ENCODE measurements around the gene MAP2K7. TPM values are rescaled to one million over a fixed set of nuclear protein-coding genes. Genes with fewer than 3 reads are reported as not detected.

Gene MAP2K7
- total and polyA plus RNA-seq, 11 donors: 11.6 to 35.5 (median 23.5) TPM

DNA sequence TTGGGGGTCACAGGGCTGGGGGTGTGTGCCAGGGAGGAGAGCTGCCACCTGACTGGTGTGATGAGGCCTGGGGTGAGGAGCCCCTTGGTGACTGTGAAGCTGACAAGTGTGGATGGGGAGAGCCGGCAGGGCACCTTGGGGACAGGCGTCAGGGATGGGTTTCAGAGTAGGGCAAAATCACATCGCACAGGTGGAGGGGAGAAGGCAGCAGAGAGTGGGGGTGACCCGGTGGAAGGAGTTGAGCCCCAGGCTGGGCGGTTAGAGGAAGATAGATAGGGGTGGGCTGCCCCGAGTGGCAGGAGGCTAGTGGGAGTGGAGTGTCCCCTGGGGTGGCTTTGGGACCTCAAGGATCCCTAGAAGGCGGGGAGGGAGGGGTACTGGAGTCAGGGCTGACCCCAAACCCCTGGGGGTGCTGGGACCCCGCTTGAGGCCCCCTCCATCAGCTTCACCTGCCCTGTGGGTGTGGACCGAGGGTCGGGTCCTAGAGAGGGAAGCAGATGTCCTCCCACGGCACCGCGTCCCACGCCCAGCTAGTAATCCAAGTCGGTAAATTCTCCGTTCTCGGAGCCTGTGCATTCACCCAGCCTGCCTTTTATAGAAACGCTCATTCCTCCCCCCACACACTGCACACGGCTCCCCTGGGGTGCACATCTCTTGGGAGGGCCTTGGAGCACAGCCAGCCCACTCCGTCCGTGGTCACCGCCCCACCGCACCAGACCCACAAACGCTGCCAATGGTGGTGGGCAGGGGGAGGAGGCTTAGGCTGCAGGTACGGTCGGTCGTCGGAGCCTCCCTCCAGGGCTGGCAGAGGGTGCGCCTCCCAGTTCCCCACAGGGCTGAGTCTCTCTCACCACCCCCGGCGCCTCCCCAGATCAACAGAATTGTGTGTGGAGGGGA lies 19.9 kb downstream of the MAP2K7 start:
- Histone ChIP-seq H3K36me3 (peaks cover 0 to 28% (median 14%) of the 10 kb centered on the region in 9 donors), H3K27ac (peak overlapping the region in 1 of 12 donors; percentile 96), H3K4me1 (peaks cover 8 to 67% (median 43%) of the 10 kb centered on the region in 12 donors), H3K9me3 (no peaks in the 10 kb centered on the region), H3K4me3 (no peak overlapping the region), H3K27me3 (peaks cover 0 to 9% (median 5%) of the 10 kb centered on the region in 9 donors)
- no peak for TF ChIP-seq POLR2A (IDR thresholded peaks at IDR 0.05)
- TF ChIP-seq, protein P1, sequence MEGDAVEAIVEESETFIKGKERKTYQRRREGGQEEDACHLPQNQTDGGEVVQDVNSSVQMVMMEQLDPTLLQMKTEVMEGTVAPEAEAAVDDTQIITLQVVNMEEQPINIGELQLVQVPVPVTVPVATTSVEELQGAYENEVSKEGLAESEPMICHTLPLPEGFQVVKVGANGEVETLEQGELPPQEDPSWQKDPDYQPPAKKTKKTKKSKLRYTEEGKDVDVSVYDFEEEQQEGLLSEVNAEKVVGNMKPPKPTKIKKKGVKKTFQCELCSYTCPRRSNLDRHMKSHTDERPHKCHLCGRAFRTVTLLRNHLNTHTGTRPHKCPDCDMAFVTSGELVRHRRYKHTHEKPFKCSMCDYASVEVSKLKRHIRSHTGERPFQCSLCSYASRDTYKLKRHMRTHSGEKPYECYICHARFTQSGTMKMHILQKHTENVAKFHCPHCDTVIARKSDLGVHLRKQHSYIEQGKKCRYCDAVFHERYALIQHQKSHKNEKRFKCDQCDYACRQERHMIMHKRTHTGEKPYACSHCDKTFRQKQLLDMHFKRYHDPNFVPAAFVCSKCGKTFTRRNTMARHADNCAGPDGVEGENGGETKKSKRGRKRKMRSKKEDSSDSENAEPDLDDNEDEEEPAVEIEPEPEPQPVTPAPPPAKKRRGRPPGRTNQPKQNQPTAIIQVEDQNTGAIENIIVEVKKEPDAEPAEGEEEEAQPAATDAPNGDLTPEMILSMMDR (IDR thresholded peaks at IDR 0.05): no peak
- WGBS, 4 donors: 77 to 84% (median 82%) methylated on average over 20 to 31 of the region's 31 CpGs
- ATAC-seq (no peak), DNase-seq (no peak)
- intact Hi-C loops (cut with DNase I): loop anchor here in 6 of 10 donors (2.0 to 5.0 kb wide), 4 partner anchors 66 to 71 kb away; no protein-coding TSS in a partner anchor

DNA sequence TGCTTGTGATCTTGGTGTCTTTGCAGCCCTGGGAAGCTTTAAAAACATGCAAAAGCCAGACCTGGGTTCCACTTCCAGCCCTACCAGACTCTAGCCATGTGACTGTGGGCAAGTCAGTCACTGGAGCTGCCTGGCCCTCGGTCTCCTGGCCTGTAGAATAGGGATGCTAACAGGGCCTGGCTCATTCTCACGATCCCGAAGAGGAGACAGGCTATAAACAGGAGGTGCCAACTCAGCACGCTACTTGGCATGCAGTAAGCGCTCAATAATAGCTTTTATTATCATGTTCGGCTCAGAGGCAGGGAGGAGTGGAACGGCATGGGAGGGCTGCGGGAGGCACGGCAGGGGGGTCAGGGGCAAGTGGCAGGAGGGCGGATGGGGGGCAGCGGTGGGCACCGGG lies 20.6 kb downstream of the MAP2K7 start:
- DNase-seq: no peak
- Histone ChIP-seq H3K4me3 (no peak overlapping the region), H3K27me3 (peaks cover 0 to 2% (median under 1%) of the 10 kb centered on the region in 9 donors), H3K9me3 (no peaks in the 10 kb centered on the region), H3K4me1 (peaks cover 8 to 66% (median 43%) of the 10 kb centered on the region in 12 donors), H3K27ac (peak overlapping the region in 1 of 12 donors; percentile 96), H3K36me3 (peaks cover 0 to 28% (median 14%) of the 10 kb centered on the region in 9 donors)
- intact Hi-C loops (cut with DNase I): loop anchor here in 6 of 10 donors (2.0 to 5.0 kb wide), 4 partner anchors 67 to 72 kb away; no protein-coding TSS in a partner anchor
- no peak for TF ChIP-seq POLR2A (IDR thresholded peaks at IDR 0.05)
- TF ChIP-seq, protein P1 (IDR thresholded peaks at IDR 0.05): no peak
- 73 to 84% (median 78%) methylated on average over 8 to 12 of the region's 12 CpGs for WGBS, 4 donors
- ATAC-seq: no peak

DNA sequence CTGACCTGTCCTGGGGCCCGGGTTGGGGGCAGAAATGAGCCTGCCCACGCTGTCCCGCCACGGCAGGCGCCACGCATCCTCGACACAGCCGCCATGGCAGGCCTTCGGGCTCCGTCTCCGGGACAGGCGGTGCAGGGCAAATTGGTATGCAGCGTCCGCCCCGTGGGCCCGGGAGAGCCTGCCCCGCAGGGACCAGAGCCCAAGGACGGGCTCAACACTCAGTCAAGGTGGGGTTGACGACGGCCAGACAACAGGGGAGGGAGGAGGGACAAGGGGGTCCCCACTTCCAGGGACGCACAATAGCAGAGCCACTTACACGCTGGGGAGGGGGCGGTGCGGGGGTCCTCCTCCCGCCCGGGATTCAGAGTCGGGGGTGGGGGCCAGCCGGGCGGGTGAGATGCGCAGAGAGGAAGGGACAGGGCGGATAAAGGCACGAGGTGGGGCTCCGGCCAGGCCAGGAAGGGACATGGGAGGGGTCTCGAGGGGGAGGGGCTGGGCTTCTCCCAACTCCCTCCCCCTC lies 21.0 kb downstream of the MAP2K7 start:
- 33 to 41% (median 40%) methylated on average over 14 to 34 of the region's 34 CpGs for WGBS, 4 donors
- no peak for TF ChIP-seq POLR2A (IDR thresholded peaks at IDR 0.05)
- TF ChIP-seq, protein P1 (IDR thresholded peaks at IDR 0.05): no peak
- ATAC-seq (no peak), DNase-seq (peak in 2 of 5 donors; percentile 8 to 31)
- Histone ChIP-seq H3K36me3 (peaks cover 0 to 28% (median 14%) of the 10 kb centered on the region in 9 donors), H3K9me3 (no peaks in the 10 kb centered on the region), H3K4me1 (peaks cover 8 to 64% (median 41%) of the 10 kb centered on the region in 12 donors), H3K4me3 (peak overlapping the region in 11 of 12 donors; percentile 20 to 70 (median 47)), H3K27me3 (no peaks in the 10 kb centered on the region), H3K27ac (peak overlapping the region in 1 of 12 donors; percentile 96)
- intact Hi-C loops (cut with DNase I): loop anchor here in 7 of 10 donors (2.0 to 5.0 kb wide), 4 partner anchors 67 to 72 kb away; no protein-coding TSS in a partner anchor
